IMR-90 (cell line): ENCODE data around the gene SV2B. TPM values are rescaled to one million over a fixed set of nuclear protein-coding genes. Genes with fewer than 3 reads are reported as not detected.

Source experiments
- ATAC-seq: fragments of 200-7000 bp; cut with Tn5 transposase; 2 replicates; pipeline ENCODE4 v1.9.1; 2020; ENCODE audit warnings: low read depth, mild to moderate bottlenecking, moderate library complexity
- BruUV-seq: library from RNA; stranded (reverse); fragments of 400-500 nt; replicated peaks from 2 replicates; lab custom pipeline; 2021; lab: Mats Ljungman, UMichigan
- CTCF ChIA-PET: fragments of 300-600 bp; formaldehyde crosslinking; extraction: SDS; loops from one replicate; lab custom pipeline; 2021; ENCODE audit warnings: antibody characterized with exemption; lab: Yijun Ruan, JAX
- POLR2A ChIA-PET: fragments of 300-600 bp; sonication (Branson Sonifier 250); formaldehyde crosslinking; loops from one replicate; lab custom pipeline; 2022; ENCODE audit warnings: antibody characterized with exemption; ENCODE audit not compliant: unreplicated experiment; lab: Charles Lee
- DNase-seq: peaks from one replicate; pipeline ENCODE4 v3.0.0; 2013
- H2AFZ ChIP-seq: replicated peaks from 2 replicates; pipeline ENCODE3; 2013; ENCODE audit warnings: low read length, mild to moderate bottlenecking; ENCODE audit not compliant: poor library complexity
- H2AK5ac ChIP-seq: 2 replicates; pipeline ENCODE4 v1.6.1; 2013; ENCODE audit warnings: low read depth, low read length, inconsistent platforms
- H2AK9ac ChIP-seq: replicated peaks from 2 replicates; pipeline ENCODE3; 2013; ENCODE audit warnings: mild to moderate bottlenecking, low read depth, low read length, moderate library complexity; ENCODE audit not compliant: poor library complexity
- H2BK120ac ChIP-seq: 2 replicates; pipeline ENCODE4 v1.6.1; 2013; ENCODE audit warnings: low read depth, low read length, inconsistent platforms
- H2BK15ac ChIP-seq: 3 replicates; pipeline ENCODE4 v1.6.1; 2013; ENCODE audit warnings: low read depth, low read length, inconsistent platforms
- H2BK20ac ChIP-seq: 2 replicates; pipeline ENCODE4 v1.6.1; 2013; ENCODE audit warnings: low read depth, mild to moderate bottlenecking, inconsistent platforms, low read length, moderate library complexity
- H2BK5ac ChIP-seq: 2 replicates; pipeline ENCODE4 v1.6.1; 2013; ENCODE audit warnings: mild to moderate bottlenecking, low read depth, low read length, inconsistent platforms; ENCODE audit not compliant: poor library complexity, severe bottlenecking
- H3K14ac ChIP-seq: replicated peaks from 2 replicates; pipeline ENCODE4 v1.6.1; 2013; ENCODE audit warnings: low read depth, low read length, inconsistent platforms
- H3K18ac ChIP-seq: 2 replicates; pipeline ENCODE4 v1.6.1; 2013; ENCODE audit warnings: low read depth, low read length, control low read depth
- H3K23ac ChIP-seq: 2 replicates; pipeline ENCODE4 v1.6.1; 2013; ENCODE audit warnings: low read depth, low read length, inconsistent platforms
- H3K27ac ChIP-seq: 2 replicates; pipeline ENCODE4 v1.5.1; 2013; ENCODE audit warnings: mild to moderate bottlenecking, control low read depth, low read length; ENCODE audit not compliant: insufficient read depth
- H3K27me3 ChIP-seq: 2 replicates; pipeline ENCODE4 v1.6.1; 2013; ENCODE audit warnings: low read length; ENCODE audit not compliant: control insufficient read depth, insufficient read depth
- H3K36me3 ChIP-seq: 2 replicates; pipeline ENCODE4 v1.6.1; 2013; ENCODE audit warnings: low read length, mixed read lengths; ENCODE audit not compliant: control insufficient read depth, insufficient read depth
- H3K4ac ChIP-seq: 2 replicates; pipeline ENCODE4 v1.6.1; 2013; ENCODE audit warnings: low read depth, low read length, inconsistent platforms
- H3K4me1 ChIP-seq: 2 replicates; pipeline ENCODE4 v1.6.1; 2013; ENCODE audit warnings: low read length, mixed read lengths; ENCODE audit not compliant: control insufficient read depth, insufficient read depth
- H3K4me2 ChIP-seq: 2 replicates; pipeline ENCODE4 v1.6.1; 2013; ENCODE audit warnings: low read depth, mild to moderate bottlenecking, control low read depth, low read length, moderate library complexity
- H3K4me3 ChIP-seq: 2 replicates; pipeline ENCODE4 v1.5.1; 2013; ENCODE audit warnings: low read depth, mild to moderate bottlenecking, control low read depth, low read length, moderate library complexity; ENCODE audit not compliant: insufficient read depth
- H3K56ac ChIP-seq: 2 replicates; pipeline ENCODE4 v1.6.1; 2013; ENCODE audit warnings: low read length, inconsistent platforms; ENCODE audit not compliant: insufficient read depth; ENCODE audit errors: extremely low read depth
- H3K79me1 ChIP-seq, 2 experiments: 2 replicates each; pipeline ENCODE4 v1.6.1; 2013; ENCODE audit warnings: low read length in 2 of 2, inconsistent platforms in 1 of 2, low read depth in 1 of 2
- H3K9ac ChIP-seq: 2 replicates; pipeline ENCODE4 v1.6.1; 2013; ENCODE audit warnings: low read depth, low read length, control low read depth
- H3K9me1 ChIP-seq: 2 replicates; pipeline ENCODE4 v1.6.1; 2013; ENCODE audit warnings: low read length, inconsistent platforms; ENCODE audit not compliant: insufficient read depth
- H3K9me3 ChIP-seq: 2 replicates; pipeline ENCODE4 v1.6.1; 2013; ENCODE audit warnings: low read length; ENCODE audit not compliant: control insufficient read depth, insufficient read depth
- H4K20me1 ChIP-seq: 2 replicates; pipeline ENCODE4 v1.6.1; 2013; ENCODE audit warnings: low read length, inconsistent platforms; ENCODE audit not compliant: insufficient read depth
- H4K5ac ChIP-seq: 2 replicates; pipeline ENCODE4 v1.6.1; 2013; ENCODE audit warnings: mild to moderate bottlenecking, low read depth, low read length, control low read depth
- H4K8ac ChIP-seq, 2 experiments: 2 replicates each; pipeline ENCODE4 v1.6.1; 2013; ENCODE audit warnings: low read depth in 2 of 2, low read length in 2 of 2, control low read depth in 1 of 2, inconsistent platforms in 1 of 2
- H4K91ac ChIP-seq: 2 replicates; pipeline ENCODE4 v1.6.1; 2013; ENCODE audit warnings: low read depth, low read length, inconsistent platforms; ENCODE audit not compliant: insufficient read depth
- BHLHE40 ChIP-seq: fragments of 150-350 bp; IDR thresholded peaks from 2 replicates; pipeline ENCODE4 v1.6.1; 2016; ENCODE audit warnings: mild to moderate bottlenecking, low read depth, low read length
- CEBPB ChIP-seq: IDR thresholded peaks from 2 replicates; pipeline ENCODE4 v1.6.1; 2012; ENCODE audit warnings: low read depth, low read length, improper control_type of control experiment
- CHD1 ChIP-seq: IDR thresholded peaks from 2 replicates; pipeline ENCODE4 v1.6.1; 2012; ENCODE audit warnings: low read depth, low read length, improper control_type of control experiment
- FOS ChIP-seq: fragments of 150-350 bp; IDR thresholded peaks from 2 replicates; pipeline ENCODE4 v1.6.1; 2016; ENCODE audit warnings: low read depth, low read length
- MAZ ChIP-seq: IDR thresholded peaks from 2 replicates; pipeline ENCODE4 v1.6.1; 2012; ENCODE audit warnings: low read depth, mild to moderate bottlenecking, low read length, improper control_type of control experiment, moderate library complexity, borderline replicate concordance
- NFE2L2 ChIP-seq: fragments of 150-350 bp; IDR thresholded peaks from 2 replicates; pipeline ENCODE4 v1.6.1; 2016; ENCODE audit warnings: low read depth, mild to moderate bottlenecking, low read length
- RCOR1 ChIP-seq: IDR thresholded peaks from 2 replicates; pipeline ENCODE4 v1.6.1; 2012; ENCODE audit warnings: mild to moderate bottlenecking, low read length, improper control_type of control experiment; ENCODE audit not compliant: insufficient replicate concordance
- SMC3 ChIP-seq: fragments of 150-350 bp; IDR thresholded peaks from 2 replicates; pipeline ENCODE4 v1.6.1; 2016; ENCODE audit warnings: low read depth, mild to moderate bottlenecking, antibody characterized with exemption, low read length, moderate library complexity
- WGBS, 2 experiments: methylation state at CpG; one replicate each; pipeline versions ENCODE4 v1.1.5 to v1.1.7; 2013; ENCODE audit warnings: missing lambda C conversion rate in 2 of 2; ENCODE audit not compliant: insufficient read length in 1 of 2; ENCODE audit errors: extremely low coverage in 2 of 2; 5-methylcytosine and 5-hydroxymethylcytosine counted together
- dilution Hi-C: fragments of 300-500 bp; cut with HindIII; formaldehyde crosslinking; loops from one replicate; pipeline ENCODE4 v1.14.3; 2018; ENCODE audit warnings: low sequenced_read_pairs; ENCODE audit not compliant: unreplicated experiment
- in situ Hi-C: fragments of 300-500 bp; cut with MboI; formaldehyde crosslinking; loops from 3 replicates; pipeline ENCODE4 v1.14.3; 2019; ENCODE audit warnings: low sequenced_read_pairs, inconsistent platforms, mixed read lengths
- intact Hi-C: fragments of 100-400 bp; cut with micrococcal nuclease; formaldehyde crosslinking; loops from 2 replicates; pipeline ENCODE4 v1.10.0; 2022
- polyA plus RNA-seq, 3 experiments: library from polyadenylated mRNA; depleted of rRNA; stranded (reverse); fragments of >200 nt; gene quantifications; 2 replicates each; pipeline ENCODE4 v1.2.3, GENCODE V29; 2012; ENCODE audit warnings: low replicate concordance in 1 of 3
- total RNA-seq: library from RNA; depleted of rRNA; stranded (reverse); fragments of >200 nt; gene quantifications from 2 replicates; pipeline ENCODE4 v1.2.3, GENCODE V29; 2012

Gene SV2B
- total and polyA plus RNA-seq, 2 of the 4 experiments (the other 2 are of a cell fraction) = not detected

- no CpG with 5 or more reads among the region's 4 CpGs for WGBS, 2 experiments
- dilution Hi-C loops = loop anchor here (25.0 kb wide), 1 partner anchor 190 kb away; no protein-coding TSS in a partner anchor
These were observed 27.9 kb upstream of the SV2B start for GRCh38 chr15:91072161-91072560.

More at GRCh38 chr15:91072161-91072560, 27.9 kb upstream of the SV2B start:
- intact Hi-C loops = no loop called here
- H2AK9ac ChIP-seq = no peak overlapping the region
- no peak overlapping the region for H3K56ac ChIP-seq
- H2AK5ac ChIP-seq = no peak overlapping the region
- no peaks in the 10 kb centered on the region for H3K36me3 ChIP-seq
- no peak overlapping the region for H2BK20ac ChIP-seq
- H2BK5ac ChIP-seq = no peak overlapping the region
- no peak overlapping the region for H2AFZ ChIP-seq
- no peak overlapping the region for H3K27ac ChIP-seq
- no peaks in the 10 kb centered on the region for H3K79me1 ChIP-seq
- no peaks in the 10 kb centered on the region for H3K9me3 ChIP-seq
- no peak for ATAC-seq
- no peak overlapping the region for H2BK15ac ChIP-seq
- H3K18ac ChIP-seq = no peak overlapping the region
- no peak for DNase-seq
- H3K4me2 ChIP-seq = no peak overlapping the region
- H4K5ac ChIP-seq = no peak overlapping the region
- BruUV-seq = no TSS peak
- H3K9me1 ChIP-seq = no peaks in the 10 kb centered on the region
- ChIA-PET CTCF (interaction anchor here (0.7 kb wide), 1 partner anchor 13 kb away, joined by 3 read pairs; no protein-coding TSS in a partner anchor), POLR2A (no interaction called here)
- H3K9ac ChIP-seq = no peak overlapping the region
- no peak overlapping the region for H3K14ac ChIP-seq
- H3K23ac ChIP-seq = no peak overlapping the region
- H3K4me3 ChIP-seq = no peak overlapping the region
- H3K4ac ChIP-seq = no peak overlapping the region
- H4K91ac ChIP-seq = no peak overlapping the region
- H3K4me1 ChIP-seq = no peaks in the 10 kb centered on the region
- no peaks in the 10 kb centered on the region for H4K20me1 ChIP-seq
- H3K27me3 ChIP-seq = no peaks in the 10 kb centered on the region
- TF ChIP-seq NFE2L2 = no peak
- TF ChIP-seq SMC3 = no peak
- peak; percentile 85 for TF ChIP-seq CEBPB
- TF ChIP-seq FOS = no peak
- TF ChIP-seq RCOR1 = no peak
- no peak for TF ChIP-seq CHD1
- TF ChIP-seq BHLHE40 = no peak
- TF ChIP-seq MAZ = no peak
- no peak overlapping the region for H2BK120ac ChIP-seq
- H4K8ac ChIP-seq = no peak overlapping the region
- in situ Hi-C loops = no loop called here
